T-cell (primary cell): ENCODE data around the gene COL5A2. TPM values are rescaled to one million over a fixed set of nuclear protein-coding genes. Genes with fewer than 3 reads are reported as not detected.

Experiments used
- ATAC-seq, 4 experiments: fragments of 200-7000 bp in 3 of 4; fragments of 150-1000 bp in 1 of 4; cut with Tn5 transposase; replicated peaks in 1 of 4; 1 replicate in 3 of 4; 2 replicates in 1 of 4; pipeline ENCODE4 v1.10.0; 2021; ENCODE audit warnings: moderate library complexity in 3 of 4, mild to moderate bottlenecking in 2 of 4, moderate number of reproducible peaks in 1 of 4
- CTCF ChIA-PET, 2 donors: fragments of 300-600 bp; sonication (Branson Sonifier 250); formaldehyde crosslinking; loops; one replicate each; lab custom pipeline; 2022; ENCODE audit warnings: antibody characterized with exemption in 2 of 2; lab: Charles Lee
- POLR2A ChIA-PET, 2 donors: fragments of 300-600 bp; sonication (Branson Sonifier 250); formaldehyde crosslinking; loops; one replicate each; lab custom pipeline; 2022; ENCODE audit warnings: antibody characterized with exemption in 2 of 2; lab: Charles Lee
- DNase-seq, 35 experiments: peaks; one replicate each; pipeline versions ENCODE4 v3.0.0 to v3.0.0-alpha.2; 2013 to 2023
- H3K27ac ChIP-seq: one replicate; pipeline ENCODE4 v1.5.1; 2013; ENCODE audit warnings: low read length
- H3K27me3 ChIP-seq, 2 experiments: replicated peaks in 1 of 2; 1 replicate in 1 of 2; 2 replicates in 1 of 2; pipeline versions ENCODE4 v1.6.1 to v1.7.0; 2013; ENCODE audit warnings: low read length in 1 of 2, mixed read lengths in 1 of 2; ENCODE audit not compliant: control insufficient read depth in 2 of 2, insufficient read depth in 2 of 2; ENCODE audit errors: extremely low read depth in 1 of 2
- H3K36me3 ChIP-seq, 2 donors: 1 replicate in 1 of 2; 2 replicates in 1 of 2; pipeline versions ENCODE4 v1.6.1 to v1.7.0; 2013; ENCODE audit warnings: low read length in 1 of 2; ENCODE audit not compliant: control insufficient read depth in 2 of 2, insufficient read depth in 1 of 2; ENCODE audit errors: extremely low read depth in 1 of 2
- H3K4me1 ChIP-seq, 2 experiments: 1 replicate in 1 of 2; 2 replicates in 1 of 2; pipeline versions ENCODE4 v1.6.1 to v1.7.0; 2013; ENCODE audit warnings: low read length in 2 of 2, mixed read lengths in 1 of 2; ENCODE audit not compliant: insufficient read depth in 2 of 2, control insufficient read depth in 1 of 2; ENCODE audit errors: extremely low read depth in 1 of 2
- H3K4me3 ChIP-seq, 2 donors: 1 replicate in 1 of 2; 2 replicates in 1 of 2; pipeline versions ENCODE4 v1.5.1 to v1.7.0; 2013; ENCODE audit warnings: mild to moderate bottlenecking in 2 of 2, low read length in 1 of 2, moderate library complexity in 1 of 2; ENCODE audit not compliant: control insufficient read depth in 1 of 2; ENCODE audit errors: extremely low read depth in 1 of 2
- H3K9me3 ChIP-seq: 2 replicates; pipeline ENCODE4 v1.7.0; 2013
- H3K27ac Mint-ChIP-seq, 2 donors: one replicate each; pipeline ENCODE4 v1.8.0; 2020 to 2021; ENCODE audit warnings: mild to moderate bottlenecking in 2 of 2, mixed read lengths in 2 of 2
- H3K27me3 Mint-ChIP-seq, 2 donors: one replicate each; pipeline ENCODE4 v1.8.0; 2021 to 2022; ENCODE audit warnings: mixed read lengths in 2 of 2
- H3K36me3 Mint-ChIP-seq: one replicate; pipeline ENCODE4 v1.8.0; 2021; ENCODE audit warnings: mixed read lengths
- H3K4me1 Mint-ChIP-seq, 3 donors: one replicate each; pipeline ENCODE4 v1.8.0; 2020 to 2022; ENCODE audit warnings: mixed read lengths in 3 of 3, mild to moderate bottlenecking in 1 of 3
- H3K4me3 Mint-ChIP-seq, 3 donors: one replicate each; pipeline ENCODE4 v1.8.0; 2020 to 2022; ENCODE audit warnings: mild to moderate bottlenecking in 3 of 3, mixed read lengths in 3 of 3, moderate library complexity in 3 of 3
- H3K9me3 Mint-ChIP-seq, 3 donors: one replicate each; pipeline ENCODE4 v1.8.0; 2020 to 2022; ENCODE audit warnings: mixed read lengths in 3 of 3
- WGBS: methylation state at CpG from one replicate; pipeline ENCODE4 v1.1.5; 2013; ENCODE audit warnings: missing lambda C conversion rate; ENCODE audit not compliant: insufficient coverage; 5-methylcytosine and 5-hydroxymethylcytosine counted together
- total RNA-seq, 35 experiments: library from RNA in 6 of 35; stranded (reverse) in 6 of 35; fragments of 120-200 nt in 1 of 35; gene quantifications; one replicate each; pipeline versions ENCODE4 v1.2.1 to v1.2.4 and lab custom pipeline; 2013 to 2026

Gene COL5A2
- total RNA-seq, 5 donors from 2014 or later (not counting 1 experiment from before 2014, with no cell fraction given), result 0.40 to 1.9 (median 1.3) TPM

DNA sequence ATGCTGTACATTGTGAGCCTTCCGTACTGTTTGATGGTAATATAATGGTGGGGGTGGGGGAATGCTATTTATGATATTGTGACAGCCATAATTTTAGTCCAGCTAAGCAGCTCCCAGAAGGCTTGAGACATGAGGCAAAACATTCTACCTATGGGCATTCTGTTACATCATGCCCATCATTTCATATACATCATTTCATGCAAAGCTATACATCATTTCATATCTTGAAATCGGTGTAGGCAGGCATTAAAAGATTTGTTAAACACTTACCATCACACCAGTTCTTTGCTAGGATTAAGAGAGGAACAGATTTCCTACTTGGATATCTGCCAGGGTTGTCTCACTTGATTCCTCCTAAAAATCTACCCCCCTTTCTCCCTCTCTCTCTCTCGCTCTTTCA is 84.5 kb downstream of the COL5A2 start:
- Mint-ChIP-seq H3K4me1 (peaks cover 2 to 7% (median 2%) of the 10 kb centered on the region in 3 donors), H3K9me3 (no peaks in the 10 kb centered on the region), H3K4me3 (no peak overlapping the region), H3K27me3 (no peaks in the 10 kb centered on the region), H3K36me3 (no peaks in the 10 kb centered on the region), H3K27ac (no peak overlapping the region)
- no peak for ATAC-seq
- Histone ChIP-seq H3K4me3 (no peak overlapping the region), H3K4me1 (no peaks in the 10 kb centered on the region), H3K9me3 (no peaks in the 10 kb centered on the region), H3K27me3 (no peaks in the 10 kb centered on the region), H3K36me3 (no peaks in the 10 kb centered on the region), H3K27ac (no peak overlapping the region)
- no CpG with 5 or more reads among the region's 3 CpGs for WGBS
- CTCF ChIA-PET, result interaction anchor here (0.6 to 3.3 kb wide), 11 partner anchors 9 to 1126 kb away, joined by 3 to 16 read pairs (median 4); no protein-coding TSS in a partner anchor
- POLR2A ChIA-PET, result no interaction called here
- no peak for DNase-seq

GRCh38 chr2:189092936-189093335 is 86.6 kb downstream of the COL5A2 start:
- ATAC-seq, result no peak
- Mint-ChIP-seq H3K36me3 (no peaks in the 10 kb centered on the region), H3K4me1 (peaks cover 6 to 13% (median 7%) of the 10 kb centered on the region in 3 donors), H3K9me3 (no peaks in the 10 kb centered on the region), H3K27me3 (no peaks in the 10 kb centered on the region), H3K27ac (no peak overlapping the region), H3K4me3 (no peak overlapping the region)
- Histone ChIP-seq H3K4me1 (no peaks in the 10 kb centered on the region), H3K36me3 (no peaks in the 10 kb centered on the region), H3K9me3 (no peaks in the 10 kb centered on the region), H3K27me3 (no peaks in the 10 kb centered on the region), H3K27ac (no peak overlapping the region), H3K4me3 (no peak overlapping the region)
- ChIA-PET POLR2A (no interaction called here), CTCF (interaction anchor here (0.6 to 3.3 kb wide), 10 partner anchors 8 to 1353 kb away, joined by 3 to 16 read pairs (median 4); no protein-coding TSS in a partner anchor)
- 73% methylated on average over 2 of the region's 2 CpGs for WGBS
- no peak for DNase-seq

GRCh38 chr2:189091253-189091652 is 88.3 kb downstream of the COL5A2 start:
- H3K36me3 ChIP-seq, result no peaks in the 10 kb centered on the region
- no peak overlapping the region for H3K27ac ChIP-seq
- no peaks in the 10 kb centered on the region for H3K9me3 ChIP-seq
- no peaks in the 10 kb centered on the region for H3K9me3 Mint-ChIP-seq
- H3K27ac Mint-ChIP-seq, result no peak overlapping the region
- ATAC-seq (no peak), DNase-seq (no peak)
- H3K36me3 Mint-ChIP-seq, result no peaks in the 10 kb centered on the region
- H3K27me3 ChIP-seq, result no peaks in the 10 kb centered on the region
- H3K4me1 ChIP-seq, result no peaks in the 10 kb centered on the region
- ChIA-PET CTCF (no interaction called here), POLR2A (no interaction called here)
- peaks cover 6 to 13% (median 7%) of the 10 kb centered on the region in 3 donors for H3K4me1 Mint-ChIP-seq
- H3K4me3 ChIP-seq, result no peak overlapping the region
- H3K4me3 Mint-ChIP-seq, result no peak overlapping the region
- H3K27me3 Mint-ChIP-seq, result no peaks in the 10 kb centered on the region
- no CpG with 5 or more reads among the region's 1 CpG for WGBS

DNA sequence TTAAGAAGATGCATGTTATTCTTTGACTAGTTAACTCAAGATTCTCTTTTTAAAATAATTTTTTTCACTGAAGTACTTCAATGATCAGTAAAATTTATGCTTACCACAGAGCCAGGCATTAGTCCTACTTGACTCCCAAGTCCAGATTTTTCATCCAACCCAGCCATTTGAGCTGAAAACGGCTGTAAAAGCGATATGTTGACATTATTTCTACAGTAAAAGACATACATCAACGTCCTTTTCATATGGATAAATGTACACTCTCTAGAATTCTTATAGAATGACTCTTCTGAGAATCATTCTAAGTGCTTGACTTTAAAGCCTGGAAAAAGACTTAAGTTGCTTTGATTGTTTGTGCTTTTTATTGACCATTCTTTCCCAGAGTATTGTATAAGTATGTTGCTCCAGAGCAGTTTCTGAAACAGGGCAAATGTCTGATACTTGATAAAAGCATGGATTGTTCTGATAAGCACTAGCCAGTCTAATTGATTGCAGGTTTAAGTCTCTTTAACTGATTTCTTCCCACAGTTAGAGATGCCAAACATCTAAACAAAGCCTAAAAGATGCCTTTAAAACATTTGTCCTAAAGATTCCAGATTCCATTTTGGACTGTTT is 90.9 kb downstream of the COL5A2 start:
- H3K4me1 Mint-ChIP-seq, result peaks cover 6 to 7% (median 6%) of the 10 kb centered on the region in 3 donors
- H3K4me1 ChIP-seq, result no peaks in the 10 kb centered on the region
- ChIA-PET POLR2A (no interaction called here), CTCF (no interaction called here)
- no peaks in the 10 kb centered on the region for H3K27me3 ChIP-seq
- H3K36me3 Mint-ChIP-seq, result no peaks in the 10 kb centered on the region
- no peak overlapping the region for H3K27ac ChIP-seq
- DNase-seq (no peak), ATAC-seq (no peak)
- H3K4me3 ChIP-seq, result no peak overlapping the region
- no peak overlapping the region for H3K27ac Mint-ChIP-seq
- no peaks in the 10 kb centered on the region for H3K9me3 Mint-ChIP-seq
- no CpG with 5 or more reads among the region's 3 CpGs for WGBS
- H3K4me3 Mint-ChIP-seq, result no peak overlapping the region
- H3K27me3 Mint-ChIP-seq, result no peaks in the 10 kb centered on the region
- no peaks in the 10 kb centered on the region for H3K9me3 ChIP-seq
- H3K36me3 ChIP-seq, result no peaks in the 10 kb centered on the region

- ChIA-PET CTCF (interaction anchor here (0.8 to 1.1 kb wide), 2 partner anchors 7 to 201 kb away, joined by 3 read pairs; no protein-coding TSS in a partner anchor), POLR2A (interaction anchor here in 1 of 2 donors (0.6 kb wide), 1 partner anchor 21 kb away, joined by 3 read pairs; no protein-coding TSS in a partner anchor)
- no CpG with 5 or more reads among the region's 2 CpGs for WGBS
- no peaks in the 10 kb centered on the region for H3K36me3 Mint-ChIP-seq
- H3K4me3 Mint-ChIP-seq, result no peak overlapping the region
- no peak overlapping the region for H3K27ac Mint-ChIP-seq
- no peak overlapping the region for H3K27ac ChIP-seq
- H3K27me3 ChIP-seq, result no peaks in the 10 kb centered on the region
- no peaks in the 10 kb centered on the region for H3K9me3 Mint-ChIP-seq
- ATAC-seq (no peak), DNase-seq (no peak)
- no peaks in the 10 kb centered on the region for H3K27me3 Mint-ChIP-seq
- no peaks in the 10 kb centered on the region for H3K9me3 ChIP-seq
- H3K4me1 ChIP-seq, result no peaks in the 10 kb centered on the region
- no peak overlapping the region for H3K4me3 ChIP-seq
- peaks cover 6 to 7% (median 6%) of the 10 kb centered on the region in 3 donors for H3K4me1 Mint-ChIP-seq
- no peaks in the 10 kb centered on the region for H3K36me3 ChIP-seq
Observed at GRCh38 chr2:189086710-189087109, 92.9 kb downstream of the COL5A2 start.

- Histone ChIP-seq H3K4me3 (no peak overlapping the region), H3K27ac (no peak overlapping the region), H3K4me1 (no peaks in the 10 kb centered on the region), H3K9me3 (no peaks in the 10 kb centered on the region), H3K36me3 (no peaks in the 10 kb centered on the region), H3K27me3 (no peaks in the 10 kb centered on the region)
- Mint-ChIP-seq H3K27me3 (no peaks in the 10 kb centered on the region), H3K4me1 (peaks cover 6 to 7% (median 6%) of the 10 kb centered on the region in 3 donors), H3K4me3 (no peak overlapping the region), H3K27ac (no peak overlapping the region), H3K36me3 (no peaks in the 10 kb centered on the region), H3K9me3 (no peaks in the 10 kb centered on the region)
- no CpG with 5 or more reads among the region's 2 CpGs for WGBS
- POLR2A ChIA-PET, result no interaction called here
- ATAC-seq (no peak), DNase-seq (no peak)
- CTCF ChIA-PET, result interaction anchor here (0.6 to 1.6 kb wide), 3 partner anchors 8 to 32 kb away, joined by 3 to 5 read pairs (median 3); no protein-coding TSS in a partner anchor
Observed at GRCh38 chr2:189086250-189086649, 93.3 kb downstream of the COL5A2 start.
